SK-N-SH treated with all-trans-retinoic acid at 6 μM for 48 hours (cell line): ENCODE data around the gene MYH9.

Experiments
- ATAC-seq: fragments of 200-7000 bp; cut with Tn5 transposase; 3 replicates; pipeline ENCODE4 v1.9.1; 2020; ENCODE audit warnings: mild to moderate bottlenecking, moderate library complexity
- ARNTL ChIP-seq: fragments of 450-650 bp; formaldehyde crosslinking; IDR thresholded peaks from 2 replicates; pipeline ENCODE4 v1.5.0; 2020; ENCODE audit warnings: low read depth, mild to moderate bottlenecking, moderate library complexity, borderline replicate concordance
- BACH2 ChIP-seq: fragments of 250-450 bp; sonication (Bioruptor Pico); IDR thresholded peaks from 2 replicates; pipeline ENCODE4 v1.9.0; 2021; ENCODE audit warnings: mild to moderate bottlenecking, borderline replicate concordance
- CREB5 ChIP-seq: fragments of 250-450 bp; sonication (Bioruptor Pico); IDR thresholded peaks from 2 replicates; pipeline ENCODE4 v1.5.1; 2020; ENCODE audit warnings: low read depth, mild to moderate bottlenecking, moderate library complexity
- CSDC2 ChIP-seq: fragments of 250-450 bp; sonication (Bioruptor Pico); IDR thresholded peaks from 2 replicates; pipeline ENCODE4 v1.5.0; 2020; ENCODE audit warnings: mild to moderate bottlenecking, moderate library complexity
- CSRNP3 ChIP-seq: fragments of 250-450 bp; sonication (Bioruptor Pico); IDR thresholded peaks from 2 replicates; pipeline ENCODE4 v1.5.1; 2021; ENCODE audit warnings: mild to moderate bottlenecking, moderate library complexity
- ESRRG ChIP-seq: fragments of 250-450 bp; sonication (Bioruptor Pico); IDR thresholded peaks from 2 replicates; pipeline ENCODE4 v1.6.1; 2021; ENCODE audit warnings: mild to moderate bottlenecking
- GLIS3 ChIP-seq: fragments of 250-450 bp; sonication (Bioruptor Pico); IDR thresholded peaks from 2 replicates; pipeline ENCODE4 v1.5.0; 2020; ENCODE audit warnings: mild to moderate bottlenecking, moderate library complexity
- ISL1 ChIP-seq: fragments of 250-450 bp; sonication (Bioruptor Pico); IDR thresholded peaks from 2 replicates; pipeline ENCODE4 v2.1.2; 2022; ENCODE audit warnings: mild to moderate bottlenecking, moderate library complexity
- OSR1 ChIP-seq: fragments of 250-450 bp; sonication (Bioruptor Pico); IDR thresholded peaks from 2 replicates; pipeline ENCODE4 v1.8.0; 2022; ENCODE audit warnings: moderate library complexity, mild to moderate bottlenecking, inconsistent platforms
- PATZ1 ChIP-seq: fragments of 250-450 bp; sonication (Bioruptor Pico); IDR thresholded peaks from 2 replicates; pipeline ENCODE4 v1.8.0; 2020; ENCODE audit warnings: mild to moderate bottlenecking, moderate library complexity, borderline replicate concordance
- POU6F1 ChIP-seq: fragments of 250-450 bp; sonication (Bioruptor Pico); IDR thresholded peaks from 2 replicates; pipeline ENCODE4 v1.8.0; 2021; ENCODE audit warnings: low read depth, mild to moderate bottlenecking, moderate library complexity, borderline replicate concordance
- PPARA ChIP-seq: fragments of 250-450 bp; sonication (Bioruptor Pico); IDR thresholded peaks from 2 replicates; pipeline ENCODE4 v1.5.0; 2020; ENCODE audit warnings: mild to moderate bottlenecking, borderline replicate concordance
- RARB ChIP-seq: fragments of 250-450 bp; sonication (Bioruptor Pico); IDR thresholded peaks from 2 replicates; pipeline ENCODE4 v1.8.0; 2021; ENCODE audit warnings: mild to moderate bottlenecking, moderate library complexity
- TCF4 ChIP-seq: fragments of 250-450 bp; sonication (Bioruptor Pico); IDR thresholded peaks from 2 replicates; pipeline ENCODE4 v1.8.0; 2021; ENCODE audit warnings: mild to moderate bottlenecking, moderate library complexity, borderline replicate concordance
- TOX ChIP-seq: fragments of 250-450 bp; sonication (Bioruptor Pico); IDR thresholded peaks from 2 replicates; pipeline ENCODE4 v1.8.0; 2021; ENCODE audit warnings: mild to moderate bottlenecking, moderate library complexity, borderline replicate concordance
- TSHZ2 ChIP-seq: fragments of 250-450 bp; sonication (Bioruptor Pico); IDR thresholded peaks from 2 replicates; pipeline ENCODE4 v1.5.0; 2020; ENCODE audit warnings: mild to moderate bottlenecking, moderate library complexity
- ZC3H10 ChIP-seq: fragments of 250-450 bp; sonication (Bioruptor Pico); IDR thresholded peaks from 2 replicates; pipeline ENCODE4 v1.5.1; 2021; ENCODE audit warnings: mild to moderate bottlenecking, moderate library complexity
- ZFP30 ChIP-seq: fragments of 450-650 bp; formaldehyde crosslinking; IDR thresholded peaks from 2 replicates; pipeline ENCODE4 v1.5.0; 2022; ENCODE audit warnings: mild to moderate bottlenecking, moderate library complexity
- ZNF565 ChIP-seq: fragments of 450-650 bp; formaldehyde crosslinking; conservative IDR thresholded peaks from 2 replicates; pipeline ENCODE4 v1.5.0; 2020; ENCODE audit warnings: low read depth, mild to moderate bottlenecking, moderate library complexity
- ZNF8 ChIP-seq: fragments of 450-650 bp; formaldehyde crosslinking; IDR thresholded peaks from 2 replicates; pipeline ENCODE4 v1.5.0; 2020; ENCODE audit warnings: mild to moderate bottlenecking, moderate library complexity

MYH9 gene

GRCh38 chr22:36303874-36304273 lies 83.9 kb downstream of the MYH9 start:
- TF ChIP-seq ZNF565 = no peak
- TF ChIP-seq ARNTL = no peak
- no peak for TF ChIP-seq TSHZ2 (CRISPR knock-in tag)
- no peak for TF ChIP-seq GLIS3 (CRISPR knock-in tag)
- no peak for TF ChIP-seq TCF4 (CRISPR knock-in tag)
- TF ChIP-seq CSDC2 (CRISPR knock-in tag) = no peak
- TF ChIP-seq CSRNP3 = no peak
- TF ChIP-seq ZC3H10 (CRISPR knock-in tag) = no peak
- TF ChIP-seq POU6F1 (CRISPR knock-in tag) = no peak
- TF ChIP-seq ZNF8 (CRISPR knock-in tag) = no peak
- TF ChIP-seq ESRRG (CRISPR knock-in tag) = no peak
- TF ChIP-seq, all 23 proteins: peak for 0
- ATAC-seq = no peak

GRCh38 chr22:36303115-36303467 lies 84.7 kb downstream of the MYH9 start:
- no peak for TF ChIP-seq ARNTL
- TF ChIP-seq PPARA (CRISPR knock-in tag) = no peak
- TF ChIP-seq GLIS3 (CRISPR knock-in tag) = no peak
- ATAC-seq = no peak

- no peak for TF ChIP-seq ZC3H10 (CRISPR knock-in tag)
- TF ChIP-seq ARNTL = no peak
- no peak for TF ChIP-seq RARB (CRISPR knock-in tag)
- TF ChIP-seq ZNF8 (CRISPR knock-in tag) = no peak
- TF ChIP-seq PPARA (CRISPR knock-in tag) = no peak
- TF ChIP-seq CREB5 (CRISPR knock-in tag) = no peak
- ATAC-seq = no peak
These were observed 85.2 kb downstream of the MYH9 start for GRCh38 chr22:36302439-36303114.

GRCh38 chr22:36301851-36302250 lies 85.9 kb downstream of the MYH9 start:
- no peak for ATAC-seq
- TF ChIP-seq ISL1 (CRISPR knock-in tag) (no peak), ZFP30 (CRISPR knock-in tag) (no peak), ARNTL (no peak), TSHZ2 (CRISPR knock-in tag) (no peak), PATZ1 (CRISPR knock-in tag) (no peak), GLIS3 (CRISPR knock-in tag) (no peak), PPARA (CRISPR knock-in tag) (no peak), OSR1 (CRISPR knock-in tag) (no peak), BACH2 (CRISPR knock-in tag) (no peak), TOX (CRISPR knock-in tag) (no peak), CREB5 (CRISPR knock-in tag) (no peak), ESRRG (CRISPR knock-in tag) (no peak)
